ENCODE measurements around the gene IFI44.

- TF ChIP-seq, protein P1, sequence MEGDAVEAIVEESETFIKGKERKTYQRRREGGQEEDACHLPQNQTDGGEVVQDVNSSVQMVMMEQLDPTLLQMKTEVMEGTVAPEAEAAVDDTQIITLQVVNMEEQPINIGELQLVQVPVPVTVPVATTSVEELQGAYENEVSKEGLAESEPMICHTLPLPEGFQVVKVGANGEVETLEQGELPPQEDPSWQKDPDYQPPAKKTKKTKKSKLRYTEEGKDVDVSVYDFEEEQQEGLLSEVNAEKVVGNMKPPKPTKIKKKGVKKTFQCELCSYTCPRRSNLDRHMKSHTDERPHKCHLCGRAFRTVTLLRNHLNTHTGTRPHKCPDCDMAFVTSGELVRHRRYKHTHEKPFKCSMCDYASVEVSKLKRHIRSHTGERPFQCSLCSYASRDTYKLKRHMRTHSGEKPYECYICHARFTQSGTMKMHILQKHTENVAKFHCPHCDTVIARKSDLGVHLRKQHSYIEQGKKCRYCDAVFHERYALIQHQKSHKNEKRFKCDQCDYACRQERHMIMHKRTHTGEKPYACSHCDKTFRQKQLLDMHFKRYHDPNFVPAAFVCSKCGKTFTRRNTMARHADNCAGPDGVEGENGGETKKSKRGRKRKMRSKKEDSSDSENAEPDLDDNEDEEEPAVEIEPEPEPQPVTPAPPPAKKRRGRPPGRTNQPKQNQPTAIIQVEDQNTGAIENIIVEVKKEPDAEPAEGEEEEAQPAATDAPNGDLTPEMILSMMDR (IDR thresholded peaks at IDR 0.05): no peak
- no peak for TF ChIP-seq EZH2phosphoT487 (IDR thresholded peaks at IDR 0.05)
- TF ChIP-seq EZH2 (IDR thresholded peaks at IDR 0.05): no peak
Measured at GRCh38 chr1:78665809-78666208, 16.2 kb downstream of the IFI44 start.

Data from neural progenitor cell (in vitro differentiated cells).